Lower lobe of right lung (tissue), 2 donors: ENCODE data around the gene CABLES1. TPM values are rescaled to one million over a fixed set of nuclear protein-coding genes. Genes with fewer than 3 reads are reported as not detected.
A peak's percentile ranks its signal among the peaks of the same experiment; 100 is the strongest.
"Not testable (repeated sequence)": the region's sequence is repeated elsewhere in the genome, so short reads cannot be mapped to it uniquely, and the experiment has no call there.

Experiments used
- ATAC-seq, 2 donors: fragments of 200-7000 bp; cut with Tn5 transposase; one replicate each; pipeline ENCODE4 v1.9.1; 2020 to 2022; ENCODE audit warnings: mild to moderate bottlenecking in 2 of 2, moderate library complexity in 2 of 2
- DNase-seq: peaks from one replicate; pipeline ENCODE4 v3.0.0-alpha.2; 2020
- H3K27ac ChIP-seq: fragments of 200-600 bp; one replicate; pipeline ENCODE4 v1.8.0; 2022
- H3K27me3 ChIP-seq: fragments of 200-600 bp; one replicate; pipeline ENCODE4 v1.8.0; 2022; ENCODE audit warnings: low read depth
- H3K36me3 ChIP-seq: fragments of 200-600 bp; one replicate; pipeline ENCODE4 v1.8.0; 2022; ENCODE audit warnings: mild to moderate bottlenecking
- H3K4me1 ChIP-seq: fragments of 200-600 bp; one replicate; pipeline ENCODE4 v1.8.0; 2022
- H3K4me3 ChIP-seq: fragments of 200-600 bp; one replicate; pipeline ENCODE4 v1.8.0; 2022; ENCODE audit warnings: mild to moderate bottlenecking
- H3K9me3 ChIP-seq: fragments of 200-600 bp; one replicate; pipeline ENCODE4 v1.8.0; 2022
- CTCF ChIP-seq: fragments of 200-600 bp; IDR thresholded peaks from one replicate; pipeline ENCODE4 v1.8.0; 2022; ENCODE audit warnings: antibody characterized with exemption, mild to moderate bottlenecking
- intact Hi-C: fragments of 100-400 bp; cut with DNase I; formaldehyde crosslinking; loops from one replicate; pipeline ENCODE4 v1.11.0; 2022
- total RNA-seq: library from RNA; stranded (reverse); fragmentation: NEBNext Ultra II Directional; extraction: Animal tissue kit (Norgen Biotek cat#: 25700); gene quantifications from one replicate; pipeline ENCODE4 v1.2.1, GENCODE V29; 2021
- donor health status: DM: no; HTN: yes; CAD: no; lungs with severe emphysema.

Gene CABLES1
- total RNA-seq, 1 donor from 2014 or later = 44.2 TPM

DNA sequence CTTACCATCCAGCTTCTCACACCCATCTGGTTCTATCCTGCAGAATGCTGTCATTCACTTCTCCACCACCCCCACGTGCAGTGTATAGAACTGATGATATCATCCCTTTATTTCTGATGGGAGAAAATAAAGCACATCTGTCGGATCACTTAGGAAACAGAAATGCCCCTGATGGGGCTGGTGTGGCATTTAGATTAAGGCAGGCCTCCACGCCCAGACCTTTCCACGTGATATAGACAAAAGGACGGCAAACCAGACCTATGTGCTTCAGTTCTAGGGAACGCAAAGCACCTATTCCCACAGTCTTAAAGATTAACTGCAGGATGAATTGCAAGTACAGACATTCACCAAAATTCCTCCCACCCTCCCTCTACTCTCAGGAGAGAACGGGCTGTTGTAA, 27.6 kb upstream of the CABLES1 start:
- Histone ChIP-seq H3K4me3 (no peak overlapping the region), H3K27me3 (no peaks in the 10 kb centered on the region), H3K4me1 (peaks cover 12% of the 10 kb centered on the region), H3K36me3 (no peaks in the 10 kb centered on the region), H3K27ac (no peak overlapping the region), H3K9me3 (no peaks in the 10 kb centered on the region)
- TF ChIP-seq CTCF = no peak
- ATAC-seq (no peak), DNase-seq (no peak)
- intact Hi-C loops = no loop called here

- intact Hi-C loops = no loop called here
- Histone ChIP-seq H3K27ac (no peak overlapping the region), H3K4me3 (no peak overlapping the region), H3K4me1 (peaks cover 12% of the 10 kb centered on the region), H3K36me3 (no peaks in the 10 kb centered on the region), H3K9me3 (no peaks in the 10 kb centered on the region), H3K27me3 (no peaks in the 10 kb centered on the region)
- ATAC-seq = no peak
- DNase-seq = no peak
- no peak for TF ChIP-seq CTCF
Observed at GRCh38 chr18:23108496-23108895, 26.8 kb upstream of the CABLES1 start.

DNA sequence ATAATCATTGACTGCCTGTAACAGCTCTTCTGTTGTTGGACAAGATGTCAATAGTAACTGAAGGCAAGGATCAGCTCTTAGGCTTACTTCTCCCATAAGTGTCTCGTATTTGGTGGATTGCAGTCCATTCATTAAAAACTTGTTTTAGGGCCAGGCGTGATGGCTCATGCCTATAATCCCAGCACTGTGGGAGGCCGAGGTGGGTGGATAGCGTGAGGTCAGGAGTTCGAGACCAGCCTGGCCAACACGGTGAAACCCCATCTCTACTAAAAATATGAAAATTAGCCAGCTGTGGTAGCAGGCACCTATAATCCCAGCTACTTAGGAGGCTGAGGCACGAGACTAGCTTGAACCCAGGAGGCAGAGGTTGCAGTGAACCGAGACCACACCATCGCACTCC, 26.1 kb upstream of the CABLES1 start:
- H3K27me3 ChIP-seq, DNase-seq, H3K4me3 ChIP-seq, H3K9me3 ChIP-seq, ATAC-seq, H3K27ac ChIP-seq, H3K36me3 ChIP-seq, intact Hi-C loops: not testable (repeated sequence)
- peaks cover 17% of the 10 kb centered on the region for H3K4me1 ChIP-seq

GRCh38 chr18:23113576-23113975, 21.7 kb upstream of the CABLES1 start:
- Histone ChIP-seq H3K9me3 (no peaks in the 10 kb centered on the region), H3K4me1 (peaks cover 17% of the 10 kb centered on the region), H3K4me3 (no peak overlapping the region), H3K27me3 (no peaks in the 10 kb centered on the region), H3K27ac (no peak overlapping the region), H3K36me3 (no peaks in the 10 kb centered on the region)
- TF ChIP-seq CTCF = no peak
- DNase-seq = no peak
- peak in 1 of 2 donors; percentile 4 for ATAC-seq
- intact Hi-C loops = no loop called here

- no peak for TF ChIP-seq CTCF
- Histone ChIP-seq H3K4me1 (peaks cover 17% of the 10 kb centered on the region), H3K36me3 (no peaks in the 10 kb centered on the region), H3K27ac (peak overlapping the region; percentile 48), H3K27me3 (no peaks in the 10 kb centered on the region), H3K4me3 (no peak overlapping the region), H3K9me3 (no peaks in the 10 kb centered on the region)
- ATAC-seq (peak; percentile 78 to 79), DNase-seq (peak; percentile 57)
- intact Hi-C loops = no loop called here
Observed at GRCh38 chr18:23114171-23114881, 21.0 kb upstream of the CABLES1 start.

- H3K4me1 ChIP-seq = peaks cover 17% of the 10 kb centered on the region
- H3K27me3 ChIP-seq = no peaks in the 10 kb centered on the region
- intact Hi-C loops = no loop called here
- DNase-seq (no peak), ATAC-seq (peak; percentile 74 to 85)
- no peak overlapping the region for H3K4me3 ChIP-seq
- no peaks in the 10 kb centered on the region for H3K36me3 ChIP-seq
- H3K9me3 ChIP-seq = no peaks in the 10 kb centered on the region
- TF ChIP-seq CTCF = no peak
- peak overlapping the region; percentile 48 for H3K27ac ChIP-seq
Observed at GRCh38 chr18:23114911-23115310, 20.4 kb upstream of the CABLES1 start.
